ENCODE results near the gene USP40.

GRCh38 chr2:233447506-233448219 is 118.9 kb downstream of the USP40 start:
- TF ChIP-seq CTCF (optimal IDR thresholded peaks at IDR 0.05 in 1 of 3, IDR thresholded peaks at IDR 0.05 in 1 of 3, conservative IDR thresholded peaks at IDR 0.05 in 1 of 3; ENCODE audit: extremely low read depth in 1 of 3, insufficient read depth in 2 of 3, low read length in 3 of 3), result no peak
- TF ChIP-seq EZH2 (IDR thresholded peaks at IDR 0.05; ENCODE audit: low read length), result no peak

Measured in keratinocyte (primary cell).